PFSK-1 (cell line): Measurements from ENCODE around the gene CD276.

Source experiments
- REST ChIP-seq, 2 experiments: IDR thresholded peaks; 2 replicates each; pipeline versions ENCODE4 v1.6.1 to v1.8.0; 2011 to 2012; ENCODE audit warnings: low read depth in 2 of 2, low read length in 2 of 2, control low read depth in 1 of 2, inconsistent platforms in 1 of 2, mild to moderate bottlenecking in 1 of 2, moderate library complexity in 1 of 2; ENCODE audit not compliant: insufficient read depth in 1 of 2
- TAF1 ChIP-seq: IDR thresholded peaks from 2 replicates; pipeline ENCODE4 v1.6.1; 2012; ENCODE audit warnings: low read length, control low read depth, borderline replicate concordance; ENCODE audit not compliant: insufficient read depth

DNA sequence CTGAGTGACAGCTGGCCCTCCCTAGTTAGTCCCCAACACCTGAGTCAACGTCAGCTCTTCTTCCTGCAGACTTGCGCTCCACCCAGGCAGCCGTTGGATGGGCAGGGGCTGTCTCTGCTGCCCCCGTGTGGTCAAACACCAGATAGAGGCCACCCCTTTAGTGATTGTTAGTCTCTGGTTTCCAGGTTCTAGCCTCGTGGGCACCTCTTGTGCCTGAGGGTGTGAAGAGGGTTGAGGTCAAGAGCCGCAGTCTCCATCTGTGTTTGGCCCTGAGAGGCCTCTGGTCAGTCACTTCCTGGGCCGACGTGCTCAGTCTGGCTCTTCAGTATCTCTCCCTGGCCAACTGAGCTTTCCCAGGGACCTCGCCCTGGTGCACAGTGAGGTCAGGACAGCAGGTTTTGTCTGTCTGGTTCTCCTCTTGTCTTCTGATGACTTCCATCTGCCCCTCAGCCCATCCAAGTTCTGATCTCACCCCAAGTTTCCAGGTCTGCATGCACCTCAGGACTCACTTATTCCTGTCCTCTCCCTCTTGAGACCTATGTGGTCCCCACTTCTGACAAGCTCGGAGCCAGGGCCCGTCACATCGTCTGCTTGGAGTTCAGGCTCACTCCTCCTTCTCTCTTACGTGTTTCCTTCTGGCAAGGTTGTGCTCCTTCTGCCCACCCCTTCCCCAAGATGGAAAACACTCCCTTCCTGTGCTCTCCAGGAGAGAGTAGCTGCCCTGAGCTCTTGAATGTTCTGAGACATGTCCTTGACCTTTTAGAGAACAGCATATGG, 20.9 kb downstream of the CD276 start:
- no peak for TF ChIP-seq REST (IDR thresholded peaks at IDR 0.05; ENCODE audit: insufficient read depth in 1 of 2, low read depth in 2 of 2, low read length in 2 of 2)
- no peak for TF ChIP-seq TAF1
